ENCODE measurements around the gene CYP19A1.

CYP19A1 gene

GRCh38 chr15:51325167-51325566 lies 13.2 kb downstream of the CYP19A1 start:
- no peak for DNase-seq (ENCODE audit: low read depth)

- no peak for DNase-seq (ENCODE audit: low read depth)
These were observed 14.6 kb downstream of the CYP19A1 start for GRCh38 chr15:51323749-51324148.

GRCh38 chr15:51322621-51323296 lies 15.6 kb downstream of the CYP19A1 start:
- DNase-seq (ENCODE audit: low read depth) = no peak

GRCh38 chr15:51321316-51321715 lies 17.1 kb downstream of the CYP19A1 start:
- DNase-seq (ENCODE audit: low read depth) = no peak

- no peak for DNase-seq (ENCODE audit: low read depth)
These were observed 17.6 kb downstream of the CYP19A1 start for GRCh38 chr15:51320843-51321242.

- no peak for DNase-seq (ENCODE audit: low read depth)
These were observed 18.9 kb downstream of the CYP19A1 start for GRCh38 chr15:51319539-51319938.

GRCh38 chr15:51318382-51319150 lies 19.8 kb downstream of the CYP19A1 start:
- DNase-seq (ENCODE audit: low read depth) = no peak

GRCh38 chr15:51316636-51317035 lies 21.8 kb downstream of the CYP19A1 start:
- DNase-seq (ENCODE audit: low read depth) = no peak

- DNase-seq (ENCODE audit: low read depth) = no peak
These were observed 22.7 kb downstream of the CYP19A1 start for GRCh38 chr15:51315726-51316125.

- DNase-seq (ENCODE audit: low read depth) = no peak
These were observed 23.7 kb downstream of the CYP19A1 start for GRCh38 chr15:51314391-51315337.

GRCh38 chr15:51313644-51314280 lies 24.6 kb downstream of the CYP19A1 start:
- DNase-seq (ENCODE audit: low read depth) = no peak

- DNase-seq (ENCODE audit: low read depth) = peak; percentile 5
These were observed 25.4 kb downstream of the CYP19A1 start for GRCh38 chr15:51313074-51313393.

GRCh38 chr15:51312166-51313073 lies 26.0 kb downstream of the CYP19A1 start:
- no peak for DNase-seq (ENCODE audit: low read depth)

- DNase-seq (ENCODE audit: low read depth) = no peak
These were observed 26.9 kb downstream of the CYP19A1 start for GRCh38 chr15:51311510-51311909.

GRCh38 chr15:51310064-51310463 lies 28.3 kb downstream of the CYP19A1 start:
- DNase-seq (ENCODE audit: low read depth) = peak; percentile 24

- DNase-seq (ENCODE audit: low read depth) = no peak
These were observed 30.6 kb downstream of the CYP19A1 start for GRCh38 chr15:51307811-51308210.

GRCh38 chr15:51307325-51307724 lies 31.1 kb downstream of the CYP19A1 start:
- DNase-seq (ENCODE audit: low read depth) = no peak

GRCh38 chr15:51303462-51303980 lies 34.9 kb downstream of the CYP19A1 start:
- no peak for DNase-seq (ENCODE audit: low read depth)

GRCh38 chr15:51302480-51302879 lies 35.9 kb downstream of the CYP19A1 start:
- DNase-seq (ENCODE audit: low read depth) = no peak

- no peak for DNase-seq (ENCODE audit: low read depth)
These were observed 39.0 kb downstream of the CYP19A1 start for GRCh38 chr15:51299187-51300015.

Measured in HS-5 (cell line).